A375 (cell line): Measurements from ENCODE around the gene SH3GL2. TPM values are rescaled to one million over a fixed set of nuclear protein-coding genes. Genes with fewer than 3 reads are reported as not detected.

Source experiments
- total RNA-seq: library from RNA; depleted of rRNA; stranded (reverse); fragments of >200 nt; shearing (Covaris generic); gene quantifications from 2 replicates; pipeline ENCODE4 v1.2.3, GENCODE V29; 2014; rRNA removed

Gene SH3GL2
- 1.8 and 2.4 TPM in 2 replicates for total RNA-seq

GRCh38 chr9:17578911-17579793, at the start of gene SH3GL2:
SH3GL2 (plus strand) TSS chr9:17579066.

